Endothelial cell of umbilical vein (primary cell): ENCODE results near the gene SAMD4B. TPM values are rescaled to one million over a fixed set of nuclear protein-coding genes. Genes with fewer than 3 reads are reported as not detected.

ENCODE experiments used
- BruUV-seq: library from RNA; stranded (reverse); fragments of 400-500 nt; replicated peaks from 2 replicates; lab custom pipeline; 2021; lab: Mats Ljungman, UMichigan
- CTCF ChIA-PET: fragments of 300-600, 350-600 bp; sonication (Branson Sonifier 250); formaldehyde crosslinking; loops from one replicate; lab custom pipeline; 2021; ENCODE audit warnings: antibody characterized with exemption, inconsistent platforms; lab: Charles Lee
- POLR2A ChIA-PET: fragments of 300-600, 350-600 bp; sonication (Branson Sonifier 250); formaldehyde crosslinking; loops from one replicate; lab custom pipeline; 2021; ENCODE audit warnings: antibody characterized with exemption, inconsistent platforms; lab: Charles Lee
- DNase-seq: peaks from one replicate; pipeline ENCODE4 v3.0.0-alpha.2; 2011; ENCODE audit warnings: low read depth, low spot score
- FAIRE-seq: peaks from 2 replicates; lab custom pipeline; 2011; peaks lifted over from hg19 to GRCh38; lab: Jason Lieb, UNC
- H2AFZ ChIP-seq: 2 replicates; pipeline ENCODE4 v1.6.0; 2012; ENCODE audit warnings: low read depth, low read length, control low read depth, inconsistent platforms
- H3K27ac ChIP-seq: 2 replicates; pipeline ENCODE4 v1.5.1; 2011; ENCODE audit warnings: low read depth, mild to moderate bottlenecking, control low read depth, low read length, moderate library complexity; ENCODE audit not compliant: insufficient read depth
- H3K27me3 ChIP-seq, 2 experiments: 2 replicates each; pipeline versions ENCODE4 v1.6.0 to v1.6.1; 2011; ENCODE audit warnings: low read length in 2 of 2, mixed read lengths in 1 of 2; ENCODE audit not compliant: control insufficient read depth in 2 of 2, insufficient read depth in 2 of 2
- H3K36me3 ChIP-seq, 2 experiments: 2 replicates in 1 of 2; 3 replicates in 1 of 2; pipeline ENCODE4 v1.5.1; 2011; ENCODE audit warnings: low read length in 2 of 2, mild to moderate bottlenecking in 1 of 2, moderate library complexity in 1 of 2; ENCODE audit not compliant: control insufficient read depth in 2 of 2, insufficient read depth in 2 of 2; ENCODE audit errors: extremely low read depth in 1 of 2
- H3K4me1 ChIP-seq: 3 replicates; pipeline ENCODE4 v1.5.1; 2011; ENCODE audit warnings: mild to moderate bottlenecking, low read length; ENCODE audit not compliant: control insufficient read depth, insufficient read depth; ENCODE audit errors: extremely low read depth
- H3K4me2 ChIP-seq: 2 replicates; pipeline ENCODE4 v1.6.1; 2011; ENCODE audit warnings: low read length, control low read depth, mixed read lengths; ENCODE audit not compliant: insufficient read depth
- H3K4me3 ChIP-seq, 3 experiments: fragments of 200-600 bp in 1 of 3; sonication (generic), shearing (Covaris generic) in 1 of 3; replicated peaks in 1 of 3; 2 replicates each; pipeline ENCODE4 v1.5.1; 2011 to 2016; ENCODE audit warnings: control low read depth in 3 of 3, low read length in 3 of 3, mild to moderate bottlenecking in 2 of 3, inconsistent platforms in 1 of 3, low read depth in 1 of 3, moderate library complexity in 1 of 3; ENCODE audit not compliant: insufficient read depth in 1 of 3
- H3K79me2 ChIP-seq: 2 replicates; pipeline ENCODE4 v1.6.0; 2012; ENCODE audit warnings: low read length, inconsistent platforms; ENCODE audit not compliant: control insufficient read depth, insufficient read depth
- H3K9ac ChIP-seq: replicated peaks from 2 replicates; pipeline ENCODE3; 2011; ENCODE audit warnings: low read length, control low read depth; ENCODE audit not compliant: insufficient read depth; ENCODE audit errors: extremely low read depth
- H3K9me1 ChIP-seq: replicated peaks from 3 replicates; pipeline ENCODE4 v1.6.0; 2011; ENCODE audit warnings: mild to moderate bottlenecking, low read length; ENCODE audit not compliant: control insufficient read depth, insufficient read depth; ENCODE audit errors: extremely low read depth
- H3K9me3 ChIP-seq: replicated peaks from 2 replicates; pipeline ENCODE4 v1.5.1; 2012; ENCODE audit warnings: low read length, inconsistent platforms; ENCODE audit not compliant: control insufficient read depth, insufficient read depth
- H4K20me1 ChIP-seq: replicated peaks from 2 replicates; pipeline ENCODE3; 2011; ENCODE audit warnings: mild to moderate bottlenecking, low read length; ENCODE audit not compliant: control insufficient read depth, insufficient read depth; ENCODE audit errors: extremely low read depth
- CTCF ChIP-seq, 2 donors: IDR thresholded peaks; 1 replicate in 1 of 2; 2 replicates in 1 of 2; pipeline ENCODE4 v1.5.1; 2011; ENCODE audit warnings: low read length in 2 of 2, mild to moderate bottlenecking in 2 of 2, moderate library complexity in 2 of 2, control low read depth in 1 of 2, inconsistent platforms in 1 of 2, low read depth in 1 of 2; ENCODE audit not compliant: insufficient read depth in 1 of 2; ENCODE audit errors: extremely low read depth in 1 of 2
- EZH2 ChIP-seq: IDR thresholded peaks from 2 replicates; pipeline ENCODE4 v1.6.1; 2012; ENCODE audit warnings: borderline replicate concordance, low read depth, mild to moderate bottlenecking, moderate library complexity, low read length, inconsistent platforms; ENCODE audit not compliant: severe bottlenecking
- FOS ChIP-seq: IDR thresholded peaks from 2 replicates; pipeline ENCODE4 v1.6.1; 2011; ENCODE audit warnings: mild to moderate bottlenecking, low read length, moderate library complexity, borderline replicate concordance; ENCODE audit not compliant: insufficient read depth
- GATA2 ChIP-seq: IDR thresholded peaks from 2 replicates; pipeline ENCODE4 v1.7.0; 2011; ENCODE audit warnings: low read depth, mild to moderate bottlenecking, moderate library complexity, mixed read lengths, low read length; ENCODE audit not compliant: insufficient read length, insufficient read depth
- JUN ChIP-seq: IDR thresholded peaks from 2 replicates; pipeline ENCODE4 v1.6.1; 2011; ENCODE audit warnings: borderline replicate concordance, low read depth; ENCODE audit not compliant: insufficient read length, insufficient read depth
- MYC ChIP-seq: IDR thresholded peaks from one replicate; pipeline ENCODE4 v1.6.1; 2011; ENCODE audit warnings: mild to moderate bottlenecking, low read depth, low read length
- POLR2A ChIP-seq: IDR thresholded peaks from 2 replicates; pipeline ENCODE4 v1.6.1; 2012; ENCODE audit warnings: low read depth, mild to moderate bottlenecking, control low read depth, low read length
- POLR2AphosphoS5 ChIP-seq: IDR thresholded peaks from 2 replicates; pipeline ENCODE4 v1.6.1; 2012; ENCODE audit warnings: low read depth, mild to moderate bottlenecking, control low read depth, low read length, moderate library complexity; ENCODE audit not compliant: insufficient read depth
- dilution Hi-C: fragments of 300-500 bp; cut with MboI; formaldehyde crosslinking; loops from one replicate; pipeline ENCODE4 v1.15.0; 2019; ENCODE audit warnings: low sequenced_read_pairs; ENCODE audit not compliant: extremely low pct_ligation_motif_present
- intact Hi-C: fragments of 100-400 bp; cut with micrococcal nuclease; formaldehyde crosslinking; loops from one replicate; pipeline ENCODE4 v1.10.0; 2022
- polyA plus RNA-seq, 4 experiments: library from polyadenylated mRNA; depleted of rRNA in 3 of 4; stranded (reverse) in 3 of 4; unstranded in 1 of 4; fragments of >200 nt; gene quantifications; 2 replicates each; pipeline versions ENCODE4 v1.2.1 to v1.2.3, GENCODE V29; 2011 to 2012; ENCODE audit warnings: missing spikeins in 1 of 4
- total RNA-seq: library from RNA; stranded (reverse); gene quantifications from 2 replicates; pipeline ENCODE4 v1.2.3, GENCODE V29; 2021
- TF ChIP-seq, protein P1 (sequence below): IDR thresholded peaks from 2 replicates; pipeline ENCODE4 v1.6.1; 2011; ENCODE audit not compliant: insufficient read depth, insufficient read length

SAMD4B gene
- total and polyA plus RNA-seq, 2 donors (not counting 3 experiments of a cell fraction or from before 2014, with no cell fraction given) = 82.1 to 84.2 TPM

GRCh38 chr19:39423258-39424086, 81.3 kb downstream of the SAMD4B start:
- intact Hi-C loops = no loop called here
- Histone ChIP-seq H3K9me1 (no peaks in the 10 kb centered on the region), H3K27me3 (no peaks in the 10 kb centered on the region), H3K79me2 (no peaks in the 10 kb centered on the region), H3K36me3 (peaks cover 11 to 38% of the 10 kb centered on the region in 2 experiments), H3K4me2 (no peak overlapping the region), H3K4me1 (peaks cover 4% of the 10 kb centered on the region), H3K27ac (no peak overlapping the region), H3K9ac (no peak overlapping the region), H2AFZ (no peak overlapping the region), H4K20me1 (no peaks in the 10 kb centered on the region), H3K9me3 (no peaks in the 10 kb centered on the region), H3K4me3 (no peak overlapping the region)
- CTCF ChIA-PET = interaction anchor here (1.2 kb wide), 1 partner anchor 10 kb away, joined by 4 read pairs; no protein-coding TSS in a partner anchor
- no peak for FAIRE-seq
- TF ChIP-seq POLR2AphosphoS5 = no peak
- TF ChIP-seq JUN = no peak
- TF ChIP-seq GATA2 = no peak
- no peak for TF ChIP-seq FOS
- TF ChIP-seq EZH2 = no peak
- TF ChIP-seq, protein P1, sequence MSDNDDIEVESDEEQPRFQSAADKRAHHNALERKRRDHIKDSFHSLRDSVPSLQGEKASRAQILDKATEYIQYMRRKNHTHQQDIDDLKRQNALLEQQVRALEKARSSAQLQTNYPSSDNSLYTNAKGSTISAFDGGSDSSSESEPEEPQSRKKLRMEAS = no peak
- TF ChIP-seq POLR2A = no peak
- TF ChIP-seq CTCF (IDR thresholded peaks at IDR 0.05; ENCODE audit: extremely low read depth in 1 of 2, insufficient read depth in 1 of 2, low read depth in 1 of 2, low read length in 2 of 2) = no peak
- no peak for TF ChIP-seq MYC
- no TSS peak for BruUV-seq
- no peak for DNase-seq
- POLR2A ChIA-PET = interaction anchor here (2.2 kb wide), 1 partner anchor 12 kb away, joined by 9 read pairs; the partner anchor contains the start of gene RPS16
- dilution Hi-C loops = no loop called here
